HG03575 (cell line): ENCODE results near the gene SGO1.
A peak's percentile ranks its signal among the peaks of the same experiment; 100 is the strongest.
"Not testable (repeated sequence)": the region's sequence is repeated elsewhere in the genome, so short reads cannot be mapped to it uniquely, and the experiment has no call there.

Experiments
- ATAC-seq: cut with Tn5 transposase; IDR thresholded peaks from one replicate; pipeline ENCODE4 v1.9.1; 2021; ENCODE audit not compliant: unreplicated experiment, insufficient number of reproducible peaks, low FRiP score; ENCODE audit errors: extremely low read depth

SGO1 gene

DNA sequence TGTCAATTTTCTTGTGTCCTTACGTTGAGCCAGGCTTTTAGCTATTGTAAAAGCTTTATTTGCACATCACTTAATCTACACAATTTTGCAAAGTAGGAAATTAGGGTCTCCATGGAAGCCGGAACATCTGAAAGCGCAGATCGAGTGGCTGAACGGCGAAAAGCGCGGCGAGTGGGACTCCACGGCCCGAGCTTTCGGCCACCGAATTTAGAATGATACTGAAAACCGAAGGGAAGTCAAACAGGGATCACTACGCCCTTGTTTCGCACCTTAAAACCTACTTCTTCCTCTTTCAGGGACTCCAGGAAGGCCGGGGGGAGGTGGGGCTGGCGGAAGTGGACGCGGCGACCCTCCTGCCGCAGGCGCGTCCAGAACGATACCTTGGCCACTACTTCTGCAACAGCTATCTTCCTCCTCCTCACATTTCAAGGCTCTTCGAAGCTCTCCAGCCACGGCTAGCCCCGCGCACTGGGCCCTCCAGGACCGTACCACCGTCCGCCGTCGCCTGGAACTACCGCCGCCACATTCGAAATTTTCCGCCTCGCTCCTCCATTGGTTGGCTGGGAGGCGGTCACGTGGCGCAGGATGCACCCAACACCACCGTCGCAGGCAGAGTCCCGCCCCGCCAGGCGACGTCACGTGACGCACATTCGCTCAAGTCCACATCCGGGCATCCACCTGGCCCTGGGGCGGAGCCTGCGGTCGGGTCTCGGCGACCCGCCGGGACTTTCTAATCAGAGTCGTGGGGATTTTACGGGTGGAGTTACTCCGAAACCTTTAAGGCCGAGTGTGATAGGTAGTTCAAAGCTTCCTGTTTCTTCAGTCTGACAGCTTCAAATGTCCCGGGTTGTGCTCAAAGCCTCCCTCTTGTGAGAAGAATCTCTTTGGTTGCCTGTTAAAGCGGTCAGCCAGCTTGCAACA is at the start of gene SGO1:
Gene SGO1, minus strand, starts transcription at position 528 of the 921 bp plus-strand sequence. CDS start 2,179 bp downstream, outside the sequence.
- peak; percentile 91 for ATAC-seq

DNA sequence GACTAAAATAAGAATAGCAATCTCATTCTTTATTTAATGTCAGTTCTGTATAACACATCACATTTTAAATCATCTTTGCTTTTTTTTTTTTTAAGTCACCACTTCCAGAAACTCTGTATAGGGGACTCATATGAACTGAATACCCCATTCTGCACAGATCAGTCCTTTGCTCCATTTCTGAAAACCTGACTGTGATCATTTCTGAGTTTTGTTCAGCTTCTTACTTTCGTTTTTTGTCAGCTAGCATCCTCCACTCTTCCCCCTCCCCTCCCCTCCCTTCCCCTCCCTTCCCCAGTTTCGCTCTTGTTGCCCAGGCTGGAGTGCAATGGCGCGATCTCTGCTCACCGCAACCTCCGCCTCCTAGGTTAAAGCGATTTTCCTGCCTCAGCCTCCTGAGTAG is 49.8 kb upstream of the SGO1 start:
- no peak for ATAC-seq

DNA sequence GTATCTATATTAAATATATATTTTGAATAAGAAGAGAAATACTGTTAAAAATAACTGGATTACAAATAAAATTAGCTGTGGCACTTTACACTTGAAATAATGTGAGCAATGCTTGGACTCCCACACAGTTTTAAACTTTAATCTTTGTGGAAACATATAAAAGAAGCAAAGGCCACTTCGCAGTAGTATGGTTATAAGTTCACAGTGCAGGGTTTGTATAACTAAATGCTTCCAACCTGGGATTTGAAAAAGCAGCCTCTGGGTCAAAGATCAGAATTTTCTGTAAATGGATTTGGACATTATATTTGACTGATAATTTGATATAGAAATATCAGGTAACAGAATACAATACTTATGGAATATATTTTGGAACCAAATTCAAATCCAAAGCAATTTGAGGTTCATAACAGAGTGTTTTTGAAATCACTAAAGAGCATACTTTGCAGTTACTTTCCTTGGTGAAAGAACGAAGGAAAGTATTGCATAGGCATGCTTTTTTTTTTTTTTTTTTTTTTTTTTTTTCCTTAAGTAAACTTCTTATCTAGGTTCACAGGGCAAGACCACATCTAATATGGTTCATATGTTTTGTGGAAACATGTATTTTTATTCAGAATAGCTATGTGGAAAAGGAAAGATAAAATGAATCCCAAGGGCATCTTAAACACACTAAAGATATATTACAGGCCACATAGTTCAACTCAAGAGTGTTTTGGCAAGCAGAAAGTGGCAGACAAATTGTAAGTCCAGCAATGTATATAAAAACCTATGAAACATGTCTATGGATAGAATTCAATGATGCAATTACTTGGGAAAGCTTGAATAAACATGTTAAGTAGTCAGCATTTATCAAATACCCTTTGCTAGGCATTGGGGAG is 47.1 kb upstream of the SGO1 start:
- no peak for ATAC-seq

DNA sequence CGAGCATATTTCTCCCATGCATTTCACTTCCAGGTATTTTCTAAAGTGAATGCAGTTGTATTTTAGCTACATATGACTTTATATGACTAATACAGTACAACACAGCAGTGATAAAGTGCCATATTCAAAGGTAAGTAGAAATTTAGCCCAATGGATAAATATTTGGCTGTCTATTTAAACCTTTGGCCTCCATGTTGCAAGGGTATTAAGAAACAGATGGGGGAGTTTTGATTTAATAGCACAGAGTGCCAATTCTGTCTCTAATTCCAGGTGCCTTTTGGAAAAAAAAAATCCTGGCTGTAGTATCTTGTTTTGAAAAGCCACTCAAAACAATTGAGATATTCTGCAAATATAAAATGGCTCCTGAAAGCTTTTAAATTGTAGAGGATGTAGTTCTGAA is 44.9 kb upstream of the SGO1 start:
- no peak for ATAC-seq

DNA sequence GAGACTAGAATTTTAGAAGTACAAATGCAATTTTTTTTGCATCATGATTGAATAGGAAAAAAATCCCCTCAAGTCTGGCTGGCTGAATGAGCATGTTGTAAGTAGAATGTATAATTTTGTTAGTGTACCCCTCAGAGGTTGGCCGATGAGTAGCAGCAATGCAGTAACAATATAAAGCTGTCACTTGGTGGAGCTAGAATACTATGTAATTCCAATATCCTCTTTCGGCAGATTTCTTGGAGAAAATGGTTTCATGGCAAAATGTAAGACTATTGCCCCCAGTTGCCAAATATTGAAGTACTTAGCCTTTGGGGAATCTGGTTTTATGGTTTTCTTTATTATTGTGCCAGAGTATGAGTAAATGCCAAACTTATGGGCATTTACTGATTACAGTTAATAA is 39.8 kb upstream of the SGO1 start:
- ATAC-seq = no peak

DNA sequence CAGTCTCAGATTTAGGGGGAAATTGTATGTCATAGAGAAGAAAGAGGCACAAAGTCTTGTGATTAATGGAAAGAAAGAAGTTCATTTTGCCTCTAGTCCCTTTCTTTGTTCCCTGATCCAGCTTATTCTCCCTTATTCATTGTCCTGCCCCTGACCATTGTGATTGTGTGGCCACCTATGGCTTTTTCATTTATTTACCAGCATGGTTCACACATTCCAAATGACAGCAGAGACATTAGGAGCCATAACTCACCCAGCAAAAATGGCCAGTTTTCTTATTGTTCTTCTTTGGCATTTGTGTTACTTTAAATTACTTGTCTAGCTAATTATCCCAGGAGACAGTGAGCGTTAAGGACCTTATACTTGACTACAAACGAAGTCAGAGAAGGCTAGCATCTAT is 36.3 kb upstream of the SGO1 start:
- no peak for ATAC-seq

DNA sequence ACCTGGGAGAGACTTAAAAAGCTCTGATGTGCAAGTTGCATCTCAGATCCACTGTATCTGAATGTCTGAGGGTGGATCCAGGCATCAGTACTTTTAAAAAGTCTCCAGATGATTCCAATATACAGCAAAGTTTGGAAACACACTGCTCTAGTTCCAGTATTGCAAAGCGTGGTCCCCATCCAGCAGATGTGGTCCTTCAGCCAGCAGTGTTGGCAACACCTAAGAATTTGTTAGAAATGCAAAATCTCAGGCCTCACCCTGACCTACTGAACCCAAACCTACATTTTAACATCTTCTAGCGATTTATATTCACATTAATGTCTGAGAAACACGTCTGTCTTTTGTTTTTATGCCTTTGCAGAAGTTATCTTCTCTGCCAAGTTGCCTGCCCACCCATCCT is 32.2 kb upstream of the SGO1 start:
- no peak for ATAC-seq

DNA sequence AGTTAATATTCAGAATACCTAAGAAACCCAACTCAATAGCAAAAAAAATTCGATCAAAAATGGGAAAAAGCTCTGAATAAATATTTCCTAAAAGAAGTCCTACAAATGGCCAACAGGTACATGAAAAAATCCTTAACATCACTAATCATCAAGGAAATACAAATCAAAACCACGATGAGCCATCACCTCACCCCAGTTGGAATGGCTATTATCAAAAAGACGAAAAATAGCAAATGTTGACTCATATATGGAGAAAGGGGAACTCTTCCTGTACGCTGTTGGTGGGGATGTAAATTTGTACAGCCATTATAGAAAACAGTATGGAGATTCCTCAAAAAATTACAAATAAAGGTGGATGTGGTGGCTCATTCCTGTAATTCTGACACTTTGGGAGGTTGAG is 29.6 kb upstream of the SGO1 start:
- ATAC-seq = no peak

DNA sequence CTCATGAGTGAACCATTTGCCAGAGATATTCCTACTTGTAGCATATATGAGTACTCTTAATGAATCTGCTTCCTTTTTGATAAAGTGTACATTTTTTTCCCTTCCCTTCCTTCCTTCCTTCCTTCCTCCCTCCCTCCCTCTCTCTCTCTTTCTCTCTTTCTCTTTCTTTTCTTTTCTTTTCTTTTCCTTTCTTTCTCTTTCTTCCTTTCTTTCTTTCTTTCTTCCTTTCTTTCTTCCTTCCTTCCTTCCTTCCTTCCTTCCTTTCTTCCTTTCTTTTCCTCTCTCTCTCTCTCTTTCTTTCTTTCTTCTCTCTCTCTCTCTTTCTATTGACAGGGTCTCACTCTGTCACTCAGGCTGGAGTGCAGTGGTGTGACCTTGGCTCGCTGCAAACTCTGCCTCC is 27.5 kb upstream of the SGO1 start:
- ATAC-seq = not testable (repeated sequence)

DNA sequence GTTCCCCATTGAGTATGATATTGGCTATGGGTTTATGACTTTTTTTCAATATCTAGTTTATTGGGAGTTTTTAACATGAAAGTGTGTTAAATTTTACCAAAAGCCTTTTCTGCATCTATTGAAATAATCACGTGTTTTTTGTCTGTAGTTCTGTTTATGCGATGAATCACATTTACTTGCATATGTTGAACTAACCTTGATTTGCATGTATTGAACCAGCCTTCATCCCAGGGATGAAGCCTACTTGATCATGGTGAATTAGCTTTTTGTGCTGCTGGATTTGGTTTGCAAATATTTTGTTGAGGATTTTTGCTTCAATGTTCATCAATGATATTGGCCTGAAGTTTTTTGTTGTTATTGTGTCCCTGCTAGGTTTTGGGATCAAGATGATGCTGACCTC is 21.9 kb upstream of the SGO1 start:
- ATAC-seq = not testable (repeated sequence)

DNA sequence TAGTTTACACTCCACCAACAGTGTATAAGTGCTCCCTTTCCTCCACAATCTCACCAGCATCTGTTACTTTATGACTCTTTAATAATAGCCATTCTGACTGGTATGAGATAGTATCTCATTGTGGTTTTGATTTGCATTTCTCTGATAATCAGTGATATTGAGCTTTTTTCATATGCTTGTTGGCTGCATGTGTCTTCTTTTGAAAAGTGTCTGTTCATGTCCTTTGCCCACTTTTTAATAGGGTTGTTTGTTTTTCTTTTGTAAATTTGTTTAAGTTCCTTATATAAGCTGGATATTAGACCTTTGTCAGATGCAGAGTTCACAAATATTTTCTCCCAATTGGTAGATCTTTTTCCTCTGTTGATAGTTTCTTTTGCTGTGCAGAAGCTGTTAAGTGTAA is 19.9 kb upstream of the SGO1 start:
- ATAC-seq = not testable (repeated sequence)

DNA sequence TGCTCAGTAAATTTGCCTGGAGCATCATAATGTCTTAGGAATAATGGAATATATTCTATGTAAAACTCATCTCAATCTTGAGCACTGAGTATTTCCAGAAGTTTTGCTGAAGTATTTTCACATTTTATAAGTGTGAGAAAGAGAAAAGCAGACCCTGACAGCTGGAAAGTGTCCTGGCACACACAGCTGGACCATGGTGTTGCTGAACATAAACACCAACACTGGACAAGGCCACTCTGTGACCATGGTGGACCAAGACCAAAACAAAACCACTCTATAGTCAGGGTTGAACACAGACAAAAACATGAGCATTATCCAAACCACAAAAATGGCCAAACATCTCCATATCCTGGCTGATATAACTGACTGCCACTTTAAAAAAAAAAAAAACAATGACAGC is 15.1 kb upstream of the SGO1 start:
- no peak for ATAC-seq

DNA sequence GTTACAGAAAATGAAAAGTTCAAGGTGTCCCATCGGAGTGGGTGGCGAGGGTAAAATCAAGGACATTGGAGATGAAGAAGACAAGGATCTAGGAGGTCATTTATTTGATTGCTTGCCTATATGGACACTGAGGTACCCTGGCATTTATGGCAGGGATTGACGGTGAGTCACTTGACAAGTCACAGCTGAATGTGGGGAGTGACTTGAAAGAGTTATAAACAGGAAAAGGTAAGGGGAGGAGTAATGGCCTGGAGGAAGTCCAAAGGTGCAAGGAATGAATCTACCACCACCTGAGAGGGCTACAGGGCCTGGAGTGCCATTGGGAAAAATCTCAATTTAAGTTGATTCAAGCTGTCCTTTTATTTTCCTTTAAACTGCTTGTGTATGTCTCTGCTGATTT is 11.8 kb upstream of the SGO1 start:
- ATAC-seq = no peak

DNA sequence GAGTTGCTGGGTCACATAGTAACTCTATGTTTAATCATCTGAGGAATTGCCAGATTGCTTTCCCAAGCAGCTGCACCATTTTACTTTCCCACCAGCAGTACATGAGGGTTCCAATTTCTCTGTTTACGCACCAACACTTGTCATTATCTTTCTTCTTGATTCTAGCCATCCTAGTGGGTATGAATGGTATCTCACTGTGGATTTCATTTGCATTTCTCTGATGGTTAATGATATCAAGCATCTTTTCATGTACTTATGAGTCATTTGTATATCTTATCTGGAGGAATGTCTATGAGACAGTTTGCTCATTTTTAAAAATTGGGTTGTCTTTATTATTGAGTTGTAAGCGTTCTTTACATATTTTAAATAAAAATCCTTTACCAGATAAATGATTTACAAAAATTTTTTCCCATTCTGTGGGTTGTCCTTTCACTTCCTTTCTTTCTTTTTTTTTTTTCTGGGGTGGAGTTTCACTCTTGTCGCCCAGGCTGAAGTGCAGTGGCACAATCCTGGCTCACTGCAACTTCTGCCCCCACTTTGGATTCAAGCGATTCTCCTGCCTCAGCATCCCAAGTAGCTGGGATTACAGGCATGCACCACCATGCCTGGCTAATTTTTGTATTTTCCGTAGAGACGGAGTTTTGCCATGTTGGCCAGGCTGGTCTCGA is 8.9 kb upstream of the SGO1 start:
- no peak for ATAC-seq

DNA sequence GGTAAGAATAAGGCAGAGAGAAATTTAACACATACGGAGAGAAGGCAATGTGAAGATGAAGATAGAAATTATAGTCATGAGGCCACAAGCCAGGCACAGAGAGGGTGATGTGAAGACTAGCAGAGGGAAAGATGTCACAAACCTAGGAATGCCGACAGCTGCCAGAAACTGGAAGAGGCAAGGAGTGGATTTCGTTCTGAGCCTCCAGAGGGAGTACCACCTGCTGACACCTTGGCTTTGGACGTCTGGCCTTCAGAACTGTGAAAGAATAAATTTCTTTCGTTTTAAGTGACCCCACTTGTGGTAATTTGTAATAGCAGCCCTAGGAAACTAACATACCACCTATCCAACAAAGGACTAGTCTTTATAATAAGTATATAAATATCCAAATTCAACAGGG is 5.0 kb upstream of the SGO1 start:
- no peak for ATAC-seq

DNA sequence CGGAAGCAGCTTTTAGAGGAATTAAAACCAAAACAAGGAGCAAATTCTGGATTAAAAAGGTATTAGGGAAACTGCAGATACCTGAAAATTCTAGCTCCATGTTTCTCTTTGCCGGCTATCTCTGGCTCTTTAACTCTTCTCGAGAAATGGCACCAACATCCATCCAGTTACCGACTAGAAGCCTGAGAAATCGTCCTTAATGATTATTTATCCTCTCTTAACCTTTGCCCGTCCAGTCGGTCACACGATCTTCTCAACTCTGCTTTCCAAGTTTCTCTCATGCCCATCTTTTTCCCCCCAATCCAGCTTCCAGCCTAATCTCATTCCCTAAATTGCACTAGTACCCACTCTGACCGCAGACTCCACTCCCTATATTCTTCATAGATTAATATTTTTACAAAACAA is 596 bp upstream of the SGO1 start:
- ATAC-seq = peak; percentile 0

DNA sequence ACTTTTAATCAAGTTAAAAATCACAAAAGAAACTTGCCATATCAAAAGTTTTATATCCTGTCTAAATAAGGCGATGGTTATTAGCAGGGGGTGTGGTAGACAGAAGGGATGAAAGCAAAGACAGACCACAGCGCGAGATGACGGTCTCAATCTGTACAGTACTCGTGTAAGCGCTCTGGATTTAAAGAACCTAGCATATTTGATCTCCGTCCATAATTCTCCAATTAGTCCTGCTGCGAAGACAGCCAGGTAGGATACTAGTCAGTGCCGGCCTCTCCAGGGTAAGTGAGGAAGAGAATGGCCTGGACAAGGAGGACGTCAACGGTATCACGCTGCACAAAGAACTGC is 701 bp downstream of the SGO1 start:
- no peak for ATAC-seq

DNA sequence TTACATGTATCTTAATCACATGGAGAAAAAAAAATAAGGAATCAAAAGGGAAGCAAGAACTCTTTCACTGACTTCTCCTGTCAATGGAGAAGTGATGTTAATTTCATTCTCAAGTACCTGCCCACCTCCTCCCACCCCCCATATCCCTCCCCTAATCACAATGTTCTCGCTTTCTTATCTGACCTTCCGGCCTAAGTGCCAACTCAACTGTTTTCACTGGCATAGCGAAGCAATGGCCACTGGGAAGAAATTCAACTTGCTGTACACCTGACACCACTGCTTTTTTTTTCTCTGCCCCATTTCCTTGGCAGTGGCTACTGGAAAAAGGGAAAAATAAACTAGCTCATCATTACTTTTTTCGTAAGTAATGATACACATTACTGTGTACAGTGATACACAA is 3.8 kb downstream of the SGO1 start:
- no peak for ATAC-seq

DNA sequence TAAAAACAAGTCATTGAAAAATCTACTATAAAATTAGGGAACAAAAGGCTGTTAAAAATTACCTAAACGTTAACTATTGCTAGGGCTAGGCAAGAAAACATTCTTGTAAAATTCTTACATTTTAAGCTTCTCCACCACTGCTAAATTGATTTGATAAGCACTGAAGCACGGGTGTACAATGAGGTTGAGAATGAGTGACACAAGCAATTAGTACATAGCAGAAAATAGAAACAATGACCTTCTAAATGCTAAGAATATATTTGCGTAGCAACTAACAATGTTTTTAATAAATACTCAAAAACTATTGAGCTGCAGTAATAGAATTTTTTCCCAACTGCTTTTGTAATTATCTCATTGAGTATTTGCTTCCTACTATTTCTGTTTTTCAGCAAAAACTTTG is 4.7 kb downstream of the SGO1 start:
- ATAC-seq = no peak
